Vagina (tissue), 2 donors: Measurements from ENCODE around the gene GALNT2. TPM values are rescaled to one million over a fixed set of nuclear protein-coding genes. Genes with fewer than 3 reads are reported as not detected.

Experiments
- DNase-seq, 2 donors: peaks; one replicate each; pipeline ENCODE4 v3.0.0-alpha.2; 2017; ENCODE audit errors: extremely low spot score in 2 of 2
- H3K27ac ChIP-seq: fragments of 200-600 bp; sonication (generic); one replicate; pipeline ENCODE4 v1.5.1; 2019
- H3K27me3 ChIP-seq: fragments of 200-600 bp; sonication (generic); one replicate; pipeline ENCODE4 v1.5.1; 2019
- H3K36me3 ChIP-seq, 2 donors: fragments of 200-600 bp; sonication (generic); one replicate each; pipeline ENCODE4 v1.5.1; 2017 to 2019
- H3K4me1 ChIP-seq: fragments of 200-600 bp; sonication (generic); one replicate; pipeline ENCODE4 v1.5.1; 2019
- H3K4me3 ChIP-seq, 2 donors: fragments of 200-600 bp; sonication (generic); 1 replicate in 1 of 2; 2 replicates in 1 of 2; pipeline ENCODE4 v1.5.1; 2016 to 2019
- H3K9me3 ChIP-seq: fragments of 200-600 bp; sonication (generic); one replicate; pipeline ENCODE4 v1.5.1; 2019
- CTCF ChIP-seq, 3 experiments: fragments of 450-650 bp in 2 of 3; fragments of 200-600 bp in 1 of 3; sonication (generic) in 1 of 3; IDR thresholded peaks; one replicate each; pipeline ENCODE4 v1.5.1; 2017 to 2019; ENCODE audit warnings: antibody characterized with exemption in 3 of 3, mild to moderate bottlenecking in 2 of 3, moderate library complexity in 2 of 3
- POLR2A ChIP-seq, 2 donors: fragments of 450-650 bp; IDR thresholded peaks; one replicate each; pipeline ENCODE4 v1.6.1; 2017; ENCODE audit warnings: antibody characterized with exemption in 2 of 2, mild to moderate bottlenecking in 2 of 2, moderate library complexity in 2 of 2
- POLR2AphosphoS5 ChIP-seq, 2 donors: sonication (generic); formaldehyde crosslinking; IDR thresholded peaks; one replicate each; pipeline ENCODE4 v1.9.0; 2017; ENCODE audit warnings: antibody characterized with exemption in 2 of 2, mild to moderate bottlenecking in 2 of 2, low read depth in 1 of 2; ENCODE audit not compliant: insufficient read depth in 1 of 2
- intact Hi-C: fragments of 100-400 bp; cut with DNase I; formaldehyde crosslinking; loops from one replicate; pipeline ENCODE4 v1.15.1; 2023
- total RNA-seq: library from RNA; depleted of rRNA; stranded (reverse); fragments of >200 nt; gene quantifications from one replicate; pipeline ENCODE4 v1.2.3, GENCODE V29; 2016

GALNT2 gene
- total RNA-seq, result 51.6 TPM

GRCh38 chr1:230066466-230067404 lies at the start of gene GALNT2:
TSS of gene GALNT2 (plus strand) at chr1:230067238. CDS start at chr1:230067281, 43 bp downstream.
- DNase-seq, result peak; percentile 70 to 87
- Histone ChIP-seq H3K27me3 (no peaks in the 10 kb centered on the region), H3K4me3 (peak within 1 kb of the TSS; percentile 86 to 91), H3K4me1 (peaks cover 43% of the 10 kb centered on the region), H3K9me3 (no peaks in the 10 kb centered on the region), H3K27ac (peak within 1 kb of the TSS; percentile 92), H3K36me3 (no peaks in the 10 kb centered on the region)
- peak in 1 of 2 donors; percentile 88 for TF ChIP-seq POLR2A (IDR thresholded peaks at IDR 0.05)
- TF ChIP-seq POLR2AphosphoS5 (IDR thresholded peaks at IDR 0.05; ENCODE audit: insufficient read depth in 1 of 2, low read depth in 1 of 2), result no peak
- intact Hi-C loops, result loop anchor here (10.0 kb wide), 1 partner anchor 402 kb away; no protein-coding TSS in a partner anchor

GRCh38 chr1:230020451-230020850 lies 46.6 kb upstream of the GALNT2 start:
- H3K27ac ChIP-seq, result no peak overlapping the region
- H3K9me3 ChIP-seq, result no peaks in the 10 kb centered on the region
- DNase-seq, result no peak
- intact Hi-C loops, result no loop called here
- no peak overlapping the region for H3K4me3 ChIP-seq
- TF ChIP-seq POLR2AphosphoS5 (IDR thresholded peaks at IDR 0.05; ENCODE audit: insufficient read depth in 1 of 2, low read depth in 1 of 2) (no peak), POLR2A (IDR thresholded peaks at IDR 0.05) (no peak), CTCF (IDR thresholded peaks at IDR 0.05) (no peak)
- H3K27me3 ChIP-seq, result no peaks in the 10 kb centered on the region
- no peaks in the 10 kb centered on the region for H3K36me3 ChIP-seq
- no peaks in the 10 kb centered on the region for H3K4me1 ChIP-seq

GRCh38 chr1:230022666-230023380 lies 44.2 kb upstream of the GALNT2 start:
- intact Hi-C loops, result no loop called here
- H3K9me3 ChIP-seq, result no peaks in the 10 kb centered on the region
- no peaks in the 10 kb centered on the region for H3K36me3 ChIP-seq
- no peaks in the 10 kb centered on the region for H3K27me3 ChIP-seq
- no peak overlapping the region for H3K4me3 ChIP-seq
- no peaks in the 10 kb centered on the region for H3K4me1 ChIP-seq
- no peak for DNase-seq
- no peak overlapping the region for H3K27ac ChIP-seq
- TF ChIP-seq CTCF (IDR thresholded peaks at IDR 0.05) (no peak), POLR2A (IDR thresholded peaks at IDR 0.05) (no peak), POLR2AphosphoS5 (IDR thresholded peaks at IDR 0.05; ENCODE audit: insufficient read depth in 1 of 2, low read depth in 1 of 2) (no peak)

- Histone ChIP-seq H3K36me3 (no peaks in the 10 kb centered on the region), H3K4me1 (no peaks in the 10 kb centered on the region), H3K27me3 (no peaks in the 10 kb centered on the region), H3K9me3 (no peaks in the 10 kb centered on the region), H3K4me3 (no peak overlapping the region), H3K27ac (no peak overlapping the region)
- TF ChIP-seq POLR2A (IDR thresholded peaks at IDR 0.05) (no peak), CTCF (IDR thresholded peaks at IDR 0.05) (no peak), POLR2AphosphoS5 (IDR thresholded peaks at IDR 0.05; ENCODE audit: insufficient read depth in 1 of 2, low read depth in 1 of 2) (no peak)
- intact Hi-C loops, result no loop called here
- DNase-seq, result no peak
These were observed 41.4 kb upstream of the GALNT2 start for GRCh38 chr1:230025686-230026085.

- no peak for TF ChIP-seq POLR2AphosphoS5 (IDR thresholded peaks at IDR 0.05; ENCODE audit: insufficient read depth in 1 of 2, low read depth in 1 of 2)
- TF ChIP-seq CTCF (IDR thresholded peaks at IDR 0.05), result no peak
- no peak for TF ChIP-seq POLR2A (IDR thresholded peaks at IDR 0.05)
- Histone ChIP-seq H3K27me3 (no peaks in the 10 kb centered on the region), H3K4me3 (no peak overlapping the region), H3K36me3 (no peaks in the 10 kb centered on the region), H3K9me3 (no peaks in the 10 kb centered on the region), H3K4me1 (no peaks in the 10 kb centered on the region), H3K27ac (no peak overlapping the region)
- intact Hi-C loops, result no loop called here
- DNase-seq, result no peak
These were observed 40.9 kb upstream of the GALNT2 start for GRCh38 chr1:230026139-230026538.
